T-helper 2 cell treated with Interferon-gamma antibody and Interleukin-4, amounts not matched to agents 5 μg/mL and 100 μg/mL, for 36 hours (primary cell): ENCODE data around the gene CLTA.

Experiments used
- DNase-seq: peaks from one replicate; pipeline ENCODE4 v3.0.0; 2021; ENCODE audit warnings: low spot score
- H3K27ac Mint-ChIP-seq: one replicate; pipeline ENCODE4 v1.8.0; 2021; ENCODE audit warnings: mild to moderate bottlenecking, mixed read lengths
- H3K27me3 Mint-ChIP-seq: one replicate; pipeline ENCODE4 v1.8.0; 2021; ENCODE audit warnings: low read depth, mixed read lengths
- H3K36me3 Mint-ChIP-seq: one replicate; pipeline ENCODE4 v1.8.0; 2021; ENCODE audit warnings: low read depth, mixed read lengths
- H3K4me1 Mint-ChIP-seq: one replicate; pipeline ENCODE4 v1.8.0; 2021; ENCODE audit warnings: low read depth, mixed read lengths
- H3K4me3 Mint-ChIP-seq: one replicate; pipeline ENCODE4 v1.8.0; 2022; ENCODE audit warnings: mild to moderate bottlenecking, moderate library complexity, mixed read lengths
- H3K9me3 Mint-ChIP-seq: one replicate; pipeline ENCODE4 v1.8.0; 2021; ENCODE audit warnings: mixed read lengths

Gene CLTA

GRCh38 chr9:36251428-36251827 lies 60.7 kb downstream of the CLTA start:
- Mint-ChIP-seq H3K4me3 (no peak overlapping the region), H3K9me3 (no peaks in the 10 kb centered on the region), H3K27me3 (no peaks in the 10 kb centered on the region), H3K4me1 (peaks cover 6% of the 10 kb centered on the region), H3K36me3 (peaks cover 11% of the 10 kb centered on the region), H3K27ac (no peak overlapping the region)
- DNase-seq = no peak

- H3K27me3 Mint-ChIP-seq = no peaks in the 10 kb centered on the region
- DNase-seq = peak; percentile 98
- H3K4me3 Mint-ChIP-seq = peak within 1 kb of the TSS; percentile 95
- peak within 1 kb of the TSS; percentile 94 for H3K27ac Mint-ChIP-seq
- no peaks in the 10 kb centered on the region for H3K9me3 Mint-ChIP-seq
- peaks cover 12% of the 10 kb centered on the region for H3K4me1 Mint-ChIP-seq
- peaks cover 6% of the 10 kb centered on the region for H3K36me3 Mint-ChIP-seq
Observed at GRCh38 chr9:36258208-36258995, 67.7 kb downstream of the CLTA start, which contains the start of gene GNE. Gene GNE (minus strand): TSS chr9:36258448. CDS start chr9:36249355, 9,093 bp downstream.

- Mint-ChIP-seq H3K27ac (peak overlapping the region; percentile 94), H3K36me3 (peaks cover 6% of the 10 kb centered on the region), H3K4me1 (peaks cover 12% of the 10 kb centered on the region), H3K9me3 (no peaks in the 10 kb centered on the region), H3K4me3 (peak overlapping the region; percentile 95), H3K27me3 (no peaks in the 10 kb centered on the region)
- DNase-seq = no peak
Observed at GRCh38 chr9:36258996-36259533, 68.3 kb downstream of the CLTA start.
